ENCODE measurements around the gene C22orf23. TPM values are rescaled to one million over a fixed set of nuclear protein-coding genes. Genes with fewer than 3 reads are reported as not detected.
A peak's percentile ranks its signal among the peaks of the same experiment; 100 is the strongest.

Gene C22orf23
- total and polyA plus RNA-seq, 7 donors: 0.17 to 1.2 (median 0.36) TPM

- Histone ChIP-seq H3K4me3 (no peak overlapping the region), H3K27me3 (ENCODE audit: insufficient read depth in 3 of 3, low read length in 2 of 3) (no peaks in the 10 kb centered on the region), H3K36me3 (ENCODE audit: insufficient read depth in 1 of 2, low read depth in 1 of 2) (no peaks in the 10 kb centered on the region), H3K9me3 (no peaks in the 10 kb centered on the region), H3K27ac (peak overlapping the region; percentile 81), H3K4me1 (peaks cover 13% of the 10 kb centered on the region)
- ATAC-seq: peak; percentile 69 to 80 (median 71)
- no peak for TF ChIP-seq CTCF (IDR thresholded peaks at IDR 0.05)
- intact Hi-C loops (cut with DNase I): no loop called here
- DNase-seq: peak; percentile 61 to 75
- WGBS, 3 donors: 55 to 63% (median 57%) methylated on average over 10 of the region's 10 CpGs
These were observed 48.5 kb downstream of the C22orf23 start for GRCh38 chr22:37904572-37905533.

GRCh38 chr22:37898441-37899181 lies 54.8 kb downstream of the C22orf23 start:
- H3K36me3 ChIP-seq (ENCODE audit: insufficient read depth in 1 of 2, low read depth in 1 of 2): no peaks in the 10 kb centered on the region
- intact Hi-C loops (cut with DNase I): no loop called here
- WGBS, 3 donors: 45 to 66% (median 45%) methylated on average over 9 of the region's 9 CpGs
- H3K27ac ChIP-seq: no peak overlapping the region
- no peaks in the 10 kb centered on the region for H3K4me1 ChIP-seq
- ATAC-seq (no peak), DNase-seq (no peak)
- H3K27me3 ChIP-seq (ENCODE audit: insufficient read depth in 3 of 3, low read length in 2 of 3): no peaks in the 10 kb centered on the region
- no peak for TF ChIP-seq CTCF (IDR thresholded peaks at IDR 0.05)
- H3K4me3 ChIP-seq: no peak overlapping the region
- H3K9me3 ChIP-seq: no peaks in the 10 kb centered on the region

GRCh38 chr22:37897807-37898206 lies 55.6 kb downstream of the C22orf23 start:
- Histone ChIP-seq H3K4me1 (peaks cover 4% of the 10 kb centered on the region), H3K4me3 (no peak overlapping the region), H3K36me3 (ENCODE audit: insufficient read depth in 1 of 2, low read depth in 1 of 2) (peaks cover 0 to 2% of the 10 kb centered on the region in 2 donors), H3K27ac (no peak overlapping the region), H3K9me3 (no peaks in the 10 kb centered on the region), H3K27me3 (ENCODE audit: insufficient read depth in 3 of 3, low read length in 2 of 3) (no peaks in the 10 kb centered on the region)
- ATAC-seq: no peak
- intact Hi-C loops (cut with DNase I): no loop called here
- no peak for TF ChIP-seq CTCF (IDR thresholded peaks at IDR 0.05)
- 82 to 100% (median 89%) methylated on average over 2 of the region's 2 CpGs for WGBS, 3 donors
- no peak for DNase-seq

GRCh38 chr22:37896939-37897338 lies 56.5 kb downstream of the C22orf23 start:
- Histone ChIP-seq H3K36me3 (ENCODE audit: insufficient read depth in 1 of 2, low read depth in 1 of 2) (peaks cover 0 to 3% of the 10 kb centered on the region in 2 donors), H3K4me3 (no peak overlapping the region), H3K9me3 (no peaks in the 10 kb centered on the region), H3K27ac (no peak overlapping the region), H3K27me3 (ENCODE audit: insufficient read depth in 3 of 3, low read length in 2 of 3) (no peaks in the 10 kb centered on the region), H3K4me1 (peaks cover 8% of the 10 kb centered on the region)
- intact Hi-C loops (cut with DNase I): no loop called here
- WGBS, 3 donors: 77 to 80% (median 78%) methylated on average over 3 of the region's 3 CpGs
- DNase-seq (no peak), ATAC-seq (no peak)
- TF ChIP-seq CTCF (IDR thresholded peaks at IDR 0.05): no peak
